NCI-H2029 treated with DMSO at 0.1 percent for 48 hours (cell line): Measurements from ENCODE around the gene AOAH.

Source experiments
- DNase-seq: peaks from one replicate; lab custom pipeline; 2025; lab: John Stamatoyannopoulos, UW

The AOAH gene

DNA sequence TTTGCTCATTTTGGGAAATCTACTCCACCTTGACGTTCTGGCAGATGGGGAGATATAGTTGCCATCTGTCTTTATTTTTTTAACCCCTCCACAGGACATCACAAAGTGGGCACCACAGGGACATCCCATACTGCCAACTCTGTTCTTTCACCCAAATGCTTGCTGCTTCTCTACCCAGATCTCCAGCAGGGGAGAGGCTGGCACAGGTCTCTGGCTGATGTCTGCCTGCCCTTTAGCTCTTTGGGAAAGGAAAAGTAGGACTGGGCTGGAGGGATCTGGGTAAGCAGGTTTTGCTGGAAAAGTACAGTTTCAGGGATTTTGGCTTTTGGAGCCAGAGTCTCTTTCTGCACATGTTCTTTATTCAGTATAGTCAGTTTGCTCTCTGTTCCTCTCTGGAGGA, 178.0 kb downstream of the AOAH start:
- no peak for DNase-seq

DNA sequence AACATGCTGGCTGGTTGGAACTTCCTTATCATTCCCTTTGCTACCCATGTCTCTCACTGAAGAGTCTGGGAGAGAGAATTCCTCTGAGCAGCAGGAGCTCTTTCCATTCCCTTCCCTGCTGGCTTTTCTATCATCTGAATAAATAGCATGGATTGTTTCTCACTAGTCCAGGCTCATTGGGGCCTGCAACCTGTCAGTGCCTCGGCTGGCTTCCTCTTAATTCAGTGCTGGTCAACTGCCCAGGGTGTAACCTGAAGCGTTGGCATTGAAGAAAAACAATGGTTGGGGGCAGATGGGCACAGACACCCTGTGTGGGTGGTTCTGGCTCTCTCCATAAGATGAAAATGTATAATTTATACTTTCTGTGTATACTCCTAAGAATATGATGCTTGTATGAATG, 179.0 kb downstream of the AOAH start:
- no peak for DNase-seq

DNA sequence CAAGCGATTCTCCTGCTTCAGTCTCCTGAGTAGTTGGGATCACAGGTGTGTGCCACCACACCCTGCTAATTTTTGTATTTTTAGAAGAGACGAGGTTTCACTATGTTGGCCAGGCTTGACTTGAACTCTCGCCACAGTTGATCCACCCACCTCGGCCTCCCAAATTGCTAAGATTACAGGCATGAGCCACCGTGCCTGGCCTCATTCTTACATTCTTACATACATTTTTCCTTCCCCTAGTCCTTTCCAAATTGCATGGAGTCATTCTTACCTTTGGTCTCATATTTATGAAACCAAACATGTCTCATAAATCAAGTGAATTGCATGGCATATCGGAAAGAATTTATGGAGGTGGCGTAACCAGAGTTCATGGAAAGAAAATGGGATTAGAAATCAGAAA, 186.2 kb downstream of the AOAH start:
- DNase-seq, result no peak

DNA sequence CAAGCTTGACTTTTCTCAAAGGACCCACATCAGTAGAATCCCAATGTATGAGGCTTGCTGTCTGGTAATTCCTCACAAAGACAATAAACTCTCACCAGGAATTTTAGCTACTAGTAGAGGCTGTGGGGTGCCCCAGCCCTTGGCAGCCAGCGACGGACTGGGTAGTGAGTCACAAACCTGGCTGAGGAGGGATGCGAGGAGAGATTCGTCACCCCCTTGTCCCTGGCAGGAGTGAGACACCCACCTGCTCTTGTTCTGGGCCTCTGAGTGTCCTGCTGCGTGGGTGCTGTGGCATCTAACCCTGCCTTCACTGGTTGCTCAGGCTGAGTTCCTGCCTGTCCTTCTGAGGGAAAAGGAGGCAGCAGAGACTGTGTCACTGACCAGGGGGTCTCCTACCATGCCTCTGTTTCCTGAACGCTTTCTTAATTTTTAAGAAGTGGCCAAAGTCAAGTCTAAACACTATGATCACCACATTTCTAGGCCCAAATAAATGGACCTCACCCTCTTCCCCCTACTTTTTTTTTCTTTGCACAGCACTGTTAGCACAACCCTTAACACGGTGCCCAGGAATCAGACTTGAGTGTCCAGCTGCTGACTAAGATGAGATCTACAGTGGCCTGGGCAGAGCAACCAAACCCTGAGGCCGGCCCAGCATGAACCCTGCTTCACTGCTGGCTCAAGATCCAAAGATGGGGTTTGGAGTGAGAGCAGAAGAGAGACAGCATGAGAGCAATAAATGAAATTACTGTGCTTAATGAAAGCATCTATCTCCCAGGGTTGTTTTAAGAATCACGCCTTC, 188.2 kb downstream of the AOAH start:
- no peak for DNase-seq

DNA sequence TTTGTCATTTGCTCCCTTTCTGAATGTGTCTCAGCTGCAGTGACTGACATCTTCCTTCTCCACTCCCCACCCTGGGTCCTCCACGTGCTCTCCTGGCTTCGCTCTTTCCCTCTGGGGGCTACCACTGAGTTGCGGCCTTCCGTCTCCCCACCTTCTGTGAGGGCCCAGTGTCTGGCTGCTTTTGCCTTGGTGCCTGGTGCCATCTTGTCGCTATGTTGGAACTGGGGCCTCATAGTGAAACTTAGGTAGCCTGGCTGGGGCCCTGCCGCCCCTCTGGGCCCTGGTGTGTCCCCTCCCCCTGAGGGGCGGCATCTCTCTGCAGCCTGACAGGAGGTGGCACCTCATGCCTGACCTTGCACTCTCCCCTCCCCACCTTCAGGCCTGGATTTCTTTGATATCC, 190.6 kb downstream of the AOAH start:
- no peak for DNase-seq

DNA sequence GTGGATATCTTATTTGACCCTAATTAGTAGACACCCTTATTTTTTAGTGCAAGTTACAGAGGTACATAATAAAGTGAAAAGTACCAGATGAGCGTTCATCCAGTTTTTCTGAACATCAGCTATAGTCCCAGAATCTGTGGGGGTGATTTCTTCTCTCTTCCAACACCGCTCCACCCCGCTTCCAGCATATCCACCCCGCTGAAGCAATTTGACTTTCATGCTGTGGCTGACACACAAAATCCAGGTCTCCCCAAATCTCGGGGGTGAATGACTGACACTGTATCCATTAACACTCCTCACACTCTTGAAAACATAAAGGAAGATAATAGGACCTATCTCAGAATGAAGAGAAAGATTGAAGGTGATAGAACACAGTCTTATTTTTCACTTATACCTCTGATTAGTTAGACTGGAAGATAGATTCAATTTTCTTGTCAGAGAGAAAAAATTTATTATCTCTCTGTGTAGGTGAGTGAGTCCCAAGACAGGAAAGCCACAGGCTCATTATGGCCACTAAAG, 191.3 kb downstream of the AOAH start:
- no peak for DNase-seq

DNA sequence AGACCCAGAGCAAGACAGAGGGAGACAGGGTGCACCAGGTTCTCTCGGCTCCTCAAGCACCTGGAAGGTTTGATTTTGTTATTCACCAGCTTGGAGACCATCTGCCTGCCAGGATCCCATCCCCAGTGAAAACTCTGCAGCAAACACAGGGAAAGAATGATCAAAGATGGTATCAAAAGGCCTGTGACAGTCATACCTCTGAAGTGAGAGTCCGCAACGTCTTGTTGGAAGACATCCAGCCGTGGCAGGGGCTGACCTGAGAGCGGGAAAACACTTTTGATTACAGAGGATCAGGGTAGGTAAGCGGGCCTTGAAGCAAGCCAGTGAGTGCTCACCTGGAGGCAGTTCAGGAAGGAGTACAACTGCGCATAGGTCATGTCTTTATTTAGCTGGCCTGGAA, 192.3 kb downstream of the AOAH start:
- DNase-seq, result no peak

DNA sequence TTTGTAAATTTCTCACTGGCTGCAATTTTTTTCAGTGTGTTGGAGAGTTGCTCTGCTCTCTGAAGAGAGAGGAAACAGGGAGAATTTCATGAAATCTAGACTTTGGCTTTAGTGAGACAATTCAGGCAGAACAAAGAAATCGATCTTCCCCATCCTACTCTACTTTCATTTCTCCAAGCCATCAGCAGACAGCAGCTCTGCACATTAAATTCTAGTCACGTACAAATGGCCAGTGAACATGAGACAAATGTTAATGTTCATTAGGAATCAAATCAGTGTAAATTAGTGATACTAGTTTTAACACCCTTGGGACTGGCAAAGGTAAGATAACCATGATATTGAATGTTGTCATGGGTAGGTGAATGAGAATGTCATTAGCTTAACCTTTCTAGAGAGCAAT, 193.8 kb downstream of the AOAH start:
- no peak for DNase-seq

DNA sequence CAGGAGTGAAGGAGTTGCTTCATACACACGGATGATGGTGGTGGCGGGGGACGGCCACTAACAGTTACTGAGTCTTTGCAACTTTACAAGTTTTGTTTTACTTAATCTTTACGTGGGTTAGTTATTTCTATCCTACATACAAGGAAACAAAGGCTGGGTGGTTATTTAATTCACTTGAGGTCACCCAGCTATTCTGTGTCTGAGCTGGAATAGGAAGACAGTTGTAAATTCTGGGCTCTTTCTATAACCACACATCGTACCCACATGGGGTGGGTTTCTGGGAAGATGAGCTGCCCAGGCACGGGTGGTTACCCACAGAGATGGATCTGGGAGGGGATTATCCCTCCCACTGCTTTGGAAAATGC, 196.8 kb downstream of the AOAH start:
- no peak for DNase-seq

DNA sequence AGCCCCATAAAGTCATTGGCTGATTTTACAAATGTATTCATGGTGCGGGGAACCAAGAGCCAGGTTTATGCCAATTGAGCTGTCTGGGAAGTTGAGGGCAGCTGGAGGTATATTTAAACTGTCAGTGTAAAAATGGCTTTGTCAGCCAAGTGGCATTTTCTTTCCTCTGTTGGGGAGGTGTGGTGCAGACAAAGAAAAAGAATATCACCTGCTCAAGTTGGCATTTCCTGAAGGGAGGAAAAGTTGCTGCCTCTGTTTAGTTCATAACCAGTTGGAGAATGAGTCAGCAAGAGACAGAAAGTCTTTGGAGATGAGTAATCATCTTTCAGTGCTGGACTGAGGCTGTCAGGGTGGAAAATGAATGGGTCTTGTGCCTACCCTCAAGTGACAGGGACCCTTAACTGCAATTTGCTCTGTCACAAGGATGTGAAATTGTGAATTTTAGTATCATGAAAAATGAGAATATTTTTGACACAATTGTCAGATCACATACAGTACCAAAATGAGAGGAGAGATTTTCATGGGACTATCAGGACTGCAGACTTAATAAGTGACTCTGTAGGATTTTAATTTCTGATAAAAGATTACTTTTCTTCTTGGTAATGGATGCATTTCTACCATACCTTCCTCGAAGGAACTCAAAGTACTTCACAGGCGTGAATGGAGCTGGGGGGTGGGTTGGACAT, 197.3 kb downstream of the AOAH start:
- no peak for DNase-seq

DNA sequence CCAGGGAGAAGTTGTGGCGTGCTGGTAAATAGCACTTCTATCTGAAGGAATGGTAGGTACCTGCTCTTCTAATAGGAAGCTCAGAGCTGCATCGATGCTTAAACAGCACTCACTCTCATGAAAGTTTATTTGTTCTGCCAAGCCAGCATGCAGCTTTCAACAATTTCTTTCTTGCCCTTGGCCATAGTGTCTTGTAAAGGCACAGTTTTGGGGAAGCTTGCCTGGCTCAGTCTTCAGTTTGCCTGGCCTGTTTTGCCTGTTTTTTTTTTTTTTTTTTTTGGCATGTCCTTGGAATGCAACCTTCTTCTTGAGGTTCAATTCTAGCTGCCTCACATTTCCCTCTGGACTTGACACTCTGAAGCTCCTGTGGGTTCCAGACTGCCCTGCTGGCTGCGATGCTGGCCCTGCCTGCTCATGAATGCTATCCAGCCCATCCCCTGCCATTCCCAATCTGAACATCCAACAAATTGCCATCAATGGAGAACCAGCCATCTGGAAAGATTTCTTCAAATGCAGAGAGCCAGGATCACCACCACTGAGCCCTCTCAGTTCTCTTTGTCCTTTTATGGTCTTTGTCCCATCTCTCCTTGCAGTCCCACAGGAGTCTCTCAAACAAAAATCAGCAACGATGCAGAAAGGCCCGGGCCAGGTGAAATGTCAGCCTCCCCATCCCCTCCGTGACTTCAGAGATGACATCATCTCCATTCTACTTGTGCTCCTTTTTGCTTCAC, 200.8 kb downstream of the AOAH start:
- DNase-seq, result no peak

DNA sequence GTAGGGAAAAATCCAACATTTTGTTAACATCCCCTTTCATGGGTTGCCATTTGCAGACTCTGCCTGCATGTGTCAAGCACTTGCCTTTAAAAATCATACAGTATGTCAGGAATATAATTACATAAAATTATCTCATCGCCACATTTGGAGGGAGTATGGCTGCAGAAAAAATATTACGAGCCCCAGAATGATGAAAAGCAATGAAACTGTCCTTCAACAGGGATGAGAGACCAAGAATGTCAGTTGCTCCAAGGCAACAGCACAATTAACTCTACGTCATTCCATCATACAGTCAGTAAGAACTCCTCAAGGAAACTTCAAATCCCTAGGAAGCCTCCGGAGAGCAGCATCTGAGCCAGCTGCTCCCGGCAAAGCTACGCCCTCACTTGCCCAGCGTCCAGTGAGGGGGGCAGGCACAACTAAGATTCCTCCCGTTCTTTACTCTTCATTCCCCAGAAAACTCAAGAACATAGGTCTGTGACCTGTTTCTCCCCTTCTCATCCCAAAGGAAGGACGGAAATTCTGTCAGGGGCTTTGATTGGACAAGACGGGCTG, 201.8 kb downstream of the AOAH start:
- no peak for DNase-seq

DNA sequence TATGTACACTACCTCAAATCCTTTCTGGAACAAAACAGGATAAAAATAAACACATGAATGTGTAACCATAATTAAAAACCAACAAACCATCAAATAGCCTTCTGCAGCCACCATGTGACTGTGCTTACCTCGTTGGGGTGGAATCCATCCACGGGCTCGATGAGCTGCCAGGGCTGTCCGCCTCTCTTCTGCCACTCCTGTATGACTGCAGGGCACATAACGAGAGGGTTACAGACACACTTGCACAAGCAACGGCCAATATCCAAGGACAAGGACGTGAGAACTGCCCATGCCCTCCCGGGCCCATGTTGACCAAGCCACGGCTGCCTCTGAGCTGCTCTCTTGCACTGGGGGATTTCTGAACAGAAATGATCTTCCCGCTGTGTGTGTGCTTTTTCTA, 202.4 kb downstream of the AOAH start:
- no peak for DNase-seq

DNA sequence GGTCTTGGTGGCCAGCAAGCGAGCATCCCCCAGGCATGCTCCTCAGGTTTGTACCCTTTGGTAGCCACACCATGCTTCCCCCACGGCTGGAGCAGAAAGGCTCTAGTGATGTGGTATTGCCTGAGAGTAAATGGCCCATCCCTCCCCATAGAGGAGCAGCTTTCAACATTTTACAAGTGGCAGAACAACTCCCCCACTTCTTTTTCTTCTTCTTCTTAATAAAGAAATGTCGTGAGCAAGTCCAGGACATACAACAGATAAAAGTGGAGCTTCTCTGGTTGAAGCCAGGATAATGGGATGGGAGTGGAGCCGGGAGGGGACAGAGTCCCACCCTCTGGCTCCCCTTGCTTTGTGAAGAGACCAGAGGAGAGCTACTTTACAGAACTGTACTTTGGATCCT, 203.2 kb downstream of the AOAH start:
- no peak for DNase-seq

DNA sequence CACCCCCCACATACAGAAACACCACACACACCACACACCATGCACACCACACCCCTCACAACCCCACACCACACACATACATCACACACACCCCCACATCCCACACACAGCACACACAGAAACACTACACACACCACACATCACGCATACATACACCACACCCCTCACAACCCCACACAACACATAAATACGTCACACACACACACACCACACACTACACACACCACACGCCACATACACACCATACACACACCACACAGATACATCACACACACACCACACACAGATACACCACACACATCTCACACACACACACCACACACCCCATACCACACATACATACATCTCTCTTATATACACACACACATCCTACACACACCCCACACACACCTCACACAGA, 208.4 kb downstream of the AOAH start:
- DNase-seq, result no peak

DNA sequence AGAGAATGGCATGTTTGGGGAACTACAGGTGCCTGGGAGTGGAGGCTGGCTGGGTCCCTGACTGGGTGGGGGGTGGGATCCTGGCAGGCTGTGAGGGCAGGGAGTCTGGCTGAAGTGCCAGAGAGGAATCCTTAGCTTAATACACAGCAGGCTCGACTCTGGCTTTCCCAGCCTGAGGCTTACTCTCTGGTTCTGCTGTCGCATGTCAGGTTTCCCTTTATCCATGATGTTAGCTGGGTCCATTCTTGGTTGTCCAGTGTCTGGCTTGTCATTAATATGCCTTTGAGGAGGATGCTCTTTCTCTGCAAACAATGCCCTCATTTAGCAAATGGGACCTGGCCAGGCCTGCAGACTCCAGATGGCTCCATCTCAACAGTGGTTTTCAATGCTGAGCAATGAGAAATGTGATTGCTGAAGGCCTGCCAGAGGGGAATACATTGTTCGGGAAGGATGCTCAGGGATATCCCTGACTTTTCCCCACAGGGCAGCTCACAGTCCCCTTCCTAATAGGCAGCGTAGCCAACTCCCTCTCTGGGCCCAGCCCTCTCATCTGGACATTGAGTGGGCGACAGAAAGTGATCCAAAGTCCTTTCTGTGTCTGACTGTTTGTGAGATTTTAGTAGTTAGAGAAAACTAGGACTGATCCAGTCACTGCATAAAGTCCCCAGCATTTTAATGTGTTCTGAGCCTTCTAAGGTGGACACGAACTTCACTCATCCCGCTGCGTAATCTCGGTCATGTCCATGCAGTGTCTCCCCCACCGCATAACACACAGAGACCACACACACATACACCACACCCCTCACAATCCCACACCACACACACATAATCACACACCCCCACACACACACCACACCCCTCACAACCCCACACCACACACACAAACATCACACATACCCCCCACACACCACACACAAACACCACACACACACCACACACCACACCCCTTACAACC, 209.7 kb downstream of the AOAH start:
- DNase-seq, result no peak

DNA sequence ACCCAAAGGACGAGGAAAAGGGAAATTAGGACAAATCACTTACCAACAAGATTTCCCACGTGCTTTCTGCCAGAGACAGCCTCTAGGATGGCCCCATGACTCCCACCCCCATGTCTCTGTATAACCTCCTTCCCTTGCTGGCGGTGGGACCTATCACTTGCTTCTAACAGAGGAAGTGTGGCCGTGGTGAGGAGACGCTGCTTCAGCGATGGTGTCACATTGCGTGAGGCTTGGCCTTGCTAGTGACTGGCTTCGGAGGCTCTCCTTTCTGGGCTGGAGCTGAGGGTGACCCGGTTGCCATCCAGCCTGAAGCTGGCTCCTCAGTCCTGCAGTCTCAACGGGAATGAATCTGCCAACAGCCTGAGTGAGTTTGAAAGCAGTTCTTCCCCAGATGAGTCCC, 210.9 kb downstream of the AOAH start:
- DNase-seq, result no peak

DNA sequence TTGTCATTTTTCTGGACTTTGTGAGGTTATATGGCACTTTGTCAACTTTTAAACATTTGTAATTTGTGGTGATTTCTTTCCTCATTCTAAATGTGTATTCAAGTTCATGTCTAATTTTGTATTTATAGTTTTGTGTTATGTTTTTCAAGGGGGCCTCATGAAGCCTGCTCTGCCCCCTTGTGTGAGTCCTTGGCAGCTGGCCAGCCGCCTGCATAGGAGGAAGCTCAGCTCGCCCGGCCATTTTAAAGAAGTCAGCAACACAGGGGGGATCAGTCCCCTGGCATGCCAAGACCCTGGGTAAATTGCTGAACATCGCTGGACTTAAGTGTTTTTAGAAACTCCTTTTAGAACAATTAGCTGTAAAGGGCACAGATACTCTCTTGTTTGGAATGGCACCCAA, 211.7 kb downstream of the AOAH start:
- no peak for DNase-seq

DNA sequence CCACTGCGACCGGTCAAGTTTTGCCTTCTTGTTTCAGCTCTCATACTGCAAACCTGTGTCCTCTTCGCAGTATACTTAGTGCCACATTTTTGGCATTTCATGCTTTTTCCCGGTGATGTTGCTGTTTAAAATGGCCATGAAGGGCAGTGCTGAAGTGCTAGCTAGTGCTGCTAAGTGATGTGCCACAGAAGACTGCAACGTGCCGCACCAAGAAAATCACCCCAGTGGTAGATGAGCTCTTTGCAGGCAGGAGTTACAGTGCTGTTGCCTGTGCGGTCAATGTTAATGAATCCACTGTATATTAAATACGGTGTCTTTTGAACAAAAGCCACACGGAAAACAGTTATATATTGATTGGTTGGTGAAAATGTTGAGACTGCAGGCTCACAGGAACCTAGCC, 214.3 kb downstream of the AOAH start:
- no peak for DNase-seq

DNA sequence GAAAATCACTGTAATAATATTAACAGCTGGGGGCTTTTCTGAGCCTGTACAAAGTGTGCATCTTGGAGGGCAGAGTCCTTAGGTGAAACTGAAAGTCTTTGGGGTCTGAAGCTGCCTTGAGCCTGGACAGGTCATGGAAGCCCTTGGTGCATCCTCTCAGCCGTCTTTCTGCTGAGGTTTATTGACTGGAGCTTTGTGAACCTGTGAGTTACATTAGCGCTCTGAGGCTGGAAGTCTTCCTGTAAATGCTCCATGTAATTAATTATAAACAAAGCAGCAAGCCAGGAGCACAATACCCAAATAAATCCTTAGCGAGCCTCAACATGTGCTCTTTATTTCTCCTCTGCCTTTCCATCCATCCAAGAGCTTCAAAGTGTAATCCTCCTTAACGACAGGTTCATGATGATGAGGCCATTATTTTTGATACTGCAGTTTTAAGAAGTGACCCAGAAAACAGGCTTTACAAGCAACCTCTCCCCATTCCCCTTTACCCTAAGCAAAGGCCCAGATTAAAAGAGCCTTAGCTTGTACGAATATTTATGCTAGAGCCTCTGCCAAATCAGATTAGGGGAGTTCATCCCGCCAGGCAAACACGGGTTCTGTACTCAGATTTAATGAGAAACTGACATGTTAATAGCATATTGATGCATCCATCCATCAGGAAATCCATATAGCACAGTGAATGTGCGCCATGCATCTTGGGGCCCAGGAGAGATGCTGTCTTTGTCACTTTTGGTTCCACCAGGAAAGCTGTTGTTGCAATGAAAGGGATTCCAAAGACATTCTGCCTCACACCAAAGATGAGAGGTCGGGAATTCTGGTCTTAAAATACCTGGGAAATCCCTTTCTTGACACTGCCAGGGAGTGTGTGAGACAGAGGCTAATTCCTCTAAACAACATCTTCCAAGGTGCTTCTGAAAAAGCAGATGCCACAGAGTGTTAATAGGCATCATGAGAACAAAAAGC, 216.5 kb downstream of the AOAH start:
- DNase-seq, result no peak
